BLaER1 (cell line): Measurements from ENCODE around the gene SORCS2.

Experiments
- H3K27ac ChIP-seq: shearing (Covaris generic); formaldehyde crosslinking; 2 replicates; pipeline ENCODE4 v1.8.1; 2022
- H3K27me3 ChIP-seq: shearing (Covaris generic); formaldehyde crosslinking; 2 replicates; pipeline ENCODE4 v1.8.1; 2022
- H3K36me3 ChIP-seq: shearing (Covaris generic); formaldehyde crosslinking; 2 replicates; pipeline ENCODE4 v1.8.1; 2022
- H3K4me1 ChIP-seq: shearing (Covaris generic); formaldehyde crosslinking; 2 replicates; pipeline ENCODE4 v1.8.1; 2022
- H3K4me2 ChIP-seq: shearing (Covaris generic); formaldehyde crosslinking; 2 replicates; pipeline ENCODE4 v1.8.1; 2022
- H3K4me3 ChIP-seq: shearing (Covaris generic); formaldehyde crosslinking; 2 replicates; pipeline ENCODE4 v1.8.1; 2022
- H3K9ac ChIP-seq: shearing (Covaris generic); formaldehyde crosslinking; 2 replicates; pipeline ENCODE4 v1.8.1; 2022
- H3K9me3 ChIP-seq: shearing (Covaris generic); formaldehyde crosslinking; 2 replicates; pipeline ENCODE4 v1.8.1; 2022
- H4K20me1 ChIP-seq: shearing (Covaris generic); formaldehyde crosslinking; 2 replicates; pipeline ENCODE4 v1.8.1; 2022
- Cebpa-rat ChIP-seq: shearing (Covaris generic); IDR thresholded peaks from 2 replicates; pipeline ENCODE4 v1.8.1; 2022

The SORCS2 gene

DNA sequence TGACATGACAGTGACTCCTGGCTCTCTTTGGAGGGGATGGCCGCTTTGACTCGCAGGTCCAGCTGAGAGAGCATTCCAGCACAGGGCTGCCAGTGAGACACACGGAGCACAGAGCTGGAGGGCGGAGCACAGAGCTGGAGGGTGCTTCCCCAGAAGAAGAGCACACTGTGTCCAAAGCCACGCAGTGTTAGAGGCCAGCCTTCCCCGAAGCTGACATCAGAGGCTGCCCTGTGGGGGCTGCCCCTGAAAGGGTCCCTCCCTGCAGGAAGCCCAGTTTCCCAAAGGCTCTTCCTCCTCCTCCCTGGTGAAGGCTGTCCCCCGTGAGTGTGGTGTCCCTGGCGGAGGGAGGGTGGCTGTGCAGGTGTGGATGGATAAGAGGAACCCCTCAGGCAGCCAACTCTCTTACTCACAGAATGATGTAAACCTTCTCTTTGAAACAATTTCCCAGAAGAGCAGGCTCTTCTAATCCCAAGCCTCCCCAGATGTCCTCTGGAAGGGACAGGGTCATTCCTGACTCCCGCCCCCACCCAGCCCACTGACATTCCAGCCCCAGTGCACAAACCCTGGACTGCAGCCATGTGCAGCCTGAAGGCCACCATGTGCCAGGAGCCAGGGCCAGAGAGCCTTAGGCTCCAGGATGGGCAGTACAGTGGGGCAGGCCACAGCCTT lies 189.0 kb downstream of the SORCS2 start:
- H3K36me3 ChIP-seq = 0 out of 2 replicates have a peak, but pooled peaks cover 5% of the 10 kb centered on the region
- peak overlapping the region; percentile 98 for H3K4me2 ChIP-seq
- TF ChIP-seq Cebpa-rat = no peak
- peaks cover 7% of the 10 kb centered on the region for H3K9me3 ChIP-seq
- H4K20me1 ChIP-seq = no peaks in the 10 kb centered on the region
- H3K9ac ChIP-seq = peak overlapping the region; percentile 60
- peak overlapping the region; percentile 90 for H3K27ac ChIP-seq
- no peaks in the 10 kb centered on the region for H3K27me3 ChIP-seq
- H3K4me1 ChIP-seq = peaks cover 97% of the 10 kb centered on the region
- H3K4me3 ChIP-seq = peak overlapping the region; percentile 61; the same call in 1 of the 2 replicates

GRCh38 chr4:7381890-7382633 lies 189.7 kb downstream of the SORCS2 start:
- Histone ChIP-seq H4K20me1 (no peaks in the 10 kb centered on the region), H3K4me2 (peak overlapping the region; percentile 98), H3K4me3 (no peak overlapping the region), H3K27me3 (no peaks in the 10 kb centered on the region), H3K36me3 (0 out of 2 replicates have a peak, but pooled peaks cover 5% of the 10 kb centered on the region), H3K9ac (peak overlapping the region; percentile 60), H3K4me1 (peaks cover 89% of the 10 kb centered on the region), H3K27ac (peak overlapping the region; percentile 90), H3K9me3 (peaks cover 7% of the 10 kb centered on the region)
- no peak for TF ChIP-seq Cebpa-rat

DNA sequence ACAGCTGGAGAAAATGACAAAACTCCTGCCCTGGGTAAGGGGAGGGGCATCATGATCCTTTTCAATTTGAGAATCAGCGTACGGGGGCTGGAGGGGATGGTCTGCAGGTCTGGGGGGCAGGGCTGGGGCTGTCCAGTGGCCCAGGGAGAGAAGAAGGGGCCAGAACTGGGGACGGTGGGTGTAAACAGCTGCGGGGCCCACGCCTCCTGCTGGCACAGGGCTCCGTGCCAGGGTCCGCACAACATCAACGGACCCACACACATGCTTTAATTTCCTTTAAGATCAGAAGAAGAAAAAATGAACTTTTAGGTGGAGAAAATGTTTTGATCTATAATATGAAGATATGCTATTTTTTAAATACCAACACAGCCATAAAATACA lies 190.3 kb downstream of the SORCS2 start:
- Histone ChIP-seq H3K9ac (peak overlapping the region; percentile 60), H3K4me2 (peak overlapping the region; percentile 98), H3K27me3 (no peaks in the 10 kb centered on the region), H3K9me3 (peaks cover 7% of the 10 kb centered on the region), H3K4me3 (no peak overlapping the region), H3K36me3 (0 out of 2 replicates have a peak, but pooled peaks cover 5% of the 10 kb centered on the region), H3K4me1 (peaks cover 84% of the 10 kb centered on the region), H3K27ac (peak overlapping the region; percentile 90), H4K20me1 (no peaks in the 10 kb centered on the region)
- TF ChIP-seq Cebpa-rat = no peak

- H3K27me3 ChIP-seq = no peaks in the 10 kb centered on the region
- H3K9me3 ChIP-seq = peaks cover 4% of the 10 kb centered on the region
- peak overlapping the region; percentile 98 for H3K4me2 ChIP-seq
- no peaks in the 10 kb centered on the region for H4K20me1 ChIP-seq
- H3K4me3 ChIP-seq = no peak overlapping the region
- 0 out of 2 replicates have a peak overlapping the region, but pooled peaks have one; percentile 32 for H3K9ac ChIP-seq
- TF ChIP-seq Cebpa-rat = no peak
- peak overlapping the region; percentile 90 for H3K27ac ChIP-seq
- 0 out of 2 replicates have a peak, but pooled peaks cover 5% of the 10 kb centered on the region for H3K36me3 ChIP-seq
- peaks cover 84% of the 10 kb centered on the region for H3K4me1 ChIP-seq
Observed at GRCh38 chr4:7383266-7383665, 190.9 kb downstream of the SORCS2 start.

DNA sequence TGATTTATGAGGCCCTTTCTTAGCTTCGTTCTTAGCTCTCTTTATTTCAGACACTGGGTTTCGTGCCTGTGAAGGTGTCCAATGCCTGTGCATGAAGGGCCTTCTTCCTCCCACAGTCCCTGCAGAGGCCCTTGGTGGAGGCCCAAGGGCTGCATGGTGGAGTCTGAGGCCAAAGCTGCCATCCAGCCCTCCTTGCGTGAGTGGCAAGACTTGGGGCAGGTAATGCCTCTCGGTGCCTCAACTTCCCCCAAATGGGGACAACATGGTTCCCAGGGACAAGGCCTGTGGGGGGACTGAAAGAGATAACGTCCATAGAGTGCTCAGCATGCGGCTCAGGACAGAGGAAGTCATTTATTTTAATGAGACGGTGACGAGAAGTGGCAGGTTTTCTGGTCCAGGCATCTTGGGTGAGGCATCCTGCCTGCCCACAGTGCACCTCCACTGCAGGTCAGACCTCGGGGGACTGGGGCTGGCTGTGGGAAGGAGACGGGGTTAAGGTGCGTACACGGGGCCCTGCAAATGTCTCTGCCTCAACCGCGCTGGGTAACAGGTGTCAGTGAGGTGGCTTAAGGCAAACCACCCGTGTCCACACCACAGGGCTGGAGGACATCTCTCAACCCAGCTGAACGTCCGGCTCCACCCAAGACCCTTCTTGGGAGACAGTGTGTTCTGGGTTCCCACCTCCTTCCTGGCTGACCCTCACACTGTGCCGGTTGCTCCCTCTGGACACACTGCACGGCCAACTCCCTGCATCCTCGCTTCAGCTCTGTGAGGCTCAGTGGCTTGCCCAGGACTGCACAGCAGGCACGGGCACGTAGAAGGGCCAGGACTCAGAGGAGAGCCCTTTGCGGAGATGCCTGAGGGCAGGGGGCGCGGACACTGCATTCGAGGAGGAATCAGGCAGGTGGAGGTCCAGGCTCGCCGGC lies 191.9 kb downstream of the SORCS2 start:
- Histone ChIP-seq H4K20me1 (peaks cover under 1% of the 10 kb centered on the region; the same call in 1 of the 2 replicates), H3K9ac (peak overlapping the region; percentile 64; the same call in 1 of the 2 replicates), H3K27ac (peak overlapping the region; percentile 78), H3K4me1 (peaks cover 84% of the 10 kb centered on the region), H3K4me2 (peak overlapping the region; percentile 98), H3K36me3 (no peaks in the 10 kb centered on the region), H3K4me3 (no peak overlapping the region), H3K9me3 (no peaks in the 10 kb centered on the region), H3K27me3 (no peaks in the 10 kb centered on the region)
- TF ChIP-seq Cebpa-rat = no peak

DNA sequence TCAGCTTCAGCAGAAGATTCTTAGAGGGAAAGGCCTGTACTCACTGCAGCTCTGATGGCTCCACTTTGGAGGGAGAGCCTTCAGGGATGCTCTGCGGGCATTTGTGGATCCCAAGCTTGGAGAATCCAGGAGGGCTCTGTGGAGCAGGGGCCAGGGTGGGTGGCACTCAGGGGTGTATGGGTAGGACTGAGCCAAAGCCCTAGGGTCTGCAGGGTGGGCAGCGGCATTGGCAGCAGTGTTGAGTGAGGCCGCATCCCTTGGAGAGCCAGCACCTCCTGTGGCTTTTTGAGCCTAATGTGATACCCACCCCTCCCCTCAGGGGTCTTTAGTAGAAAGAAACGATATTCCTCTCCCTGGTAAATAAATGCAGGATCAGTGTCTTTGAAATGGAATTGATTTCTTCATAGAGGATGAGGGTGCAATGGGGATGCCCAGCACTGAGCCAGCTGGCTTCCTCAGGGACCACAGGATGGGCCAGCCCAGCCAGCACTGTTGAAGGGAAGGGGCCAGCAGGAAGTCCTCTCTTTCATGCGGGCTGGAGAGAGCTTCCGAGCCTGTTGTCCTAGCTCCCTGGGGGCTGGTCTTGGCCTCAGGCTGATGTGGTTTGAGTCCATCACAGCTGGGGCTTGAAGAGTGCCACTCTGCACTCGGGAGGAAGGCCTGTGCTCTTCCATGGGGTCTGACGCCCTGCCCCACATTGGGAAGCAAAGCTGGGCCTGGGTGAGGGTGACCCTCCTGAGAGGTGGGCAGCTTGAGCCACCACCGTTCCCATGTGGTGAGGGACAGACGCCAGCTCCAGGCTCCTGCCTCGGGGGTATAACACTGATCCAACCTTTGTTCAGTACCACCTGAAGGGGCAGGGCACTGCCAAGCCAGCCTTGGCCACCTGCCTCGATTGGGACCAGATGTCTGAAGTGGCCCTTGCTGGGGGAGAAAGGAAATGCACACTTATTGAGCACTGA lies 192.9 kb downstream of the SORCS2 start:
- Histone ChIP-seq H3K36me3 (no peaks in the 10 kb centered on the region), H3K27me3 (no peaks in the 10 kb centered on the region), H4K20me1 (peaks cover 10% of the 10 kb centered on the region; the same call in 1 of the 2 replicates), H3K27ac (peak overlapping the region; percentile 78), H3K4me3 (no peak overlapping the region), H3K4me2 (peak overlapping the region; percentile 98), H3K4me1 (peaks cover 84% of the 10 kb centered on the region), H3K9me3 (no peaks in the 10 kb centered on the region), H3K9ac (peak overlapping the region; percentile 64)
- no peak for TF ChIP-seq Cebpa-rat

DNA sequence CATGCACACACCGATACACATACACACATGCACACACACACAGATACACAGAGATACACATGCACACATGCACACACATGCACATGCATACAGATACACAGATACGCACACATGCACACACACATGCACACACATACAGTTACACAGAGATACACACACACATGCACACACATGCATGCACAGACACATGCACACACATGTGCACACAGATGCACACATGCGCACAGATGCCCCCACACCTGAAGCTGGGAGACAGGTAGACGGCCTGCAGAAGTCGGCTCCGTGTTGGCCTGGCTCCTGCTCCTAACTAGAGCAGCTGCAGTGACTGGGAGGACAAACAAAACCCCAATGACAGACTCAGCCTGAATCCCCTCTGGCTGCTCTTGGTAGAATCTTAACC lies 195.6 kb downstream of the SORCS2 start:
- H3K4me2 ChIP-seq = peak overlapping the region; percentile 40
- TF ChIP-seq Cebpa-rat = no peak
- no peaks in the 10 kb centered on the region for H3K36me3 ChIP-seq
- no peaks in the 10 kb centered on the region for H3K27me3 ChIP-seq
- H4K20me1 ChIP-seq = peaks cover 29% of the 10 kb centered on the region; the same call in 1 of the 2 replicates
- no peak overlapping the region for H3K9ac ChIP-seq
- peaks cover 84% of the 10 kb centered on the region for H3K4me1 ChIP-seq
- H3K27ac ChIP-seq = no peak overlapping the region
- H3K9me3 ChIP-seq = no peaks in the 10 kb centered on the region
- H3K4me3 ChIP-seq = no peak overlapping the region

GRCh38 chr4:7388627-7389026 lies 196.3 kb downstream of the SORCS2 start:
- no peak overlapping the region for H3K4me3 ChIP-seq
- H3K27me3 ChIP-seq = no peaks in the 10 kb centered on the region
- no peaks in the 10 kb centered on the region for H3K9me3 ChIP-seq
- H4K20me1 ChIP-seq = peaks cover 32% of the 10 kb centered on the region; the same call in 1 of the 2 replicates
- peak overlapping the region; percentile 40 for H3K4me2 ChIP-seq
- H3K9ac ChIP-seq = no peak overlapping the region
- no peak for TF ChIP-seq Cebpa-rat
- no peak overlapping the region for H3K27ac ChIP-seq
- no peaks in the 10 kb centered on the region for H3K36me3 ChIP-seq
- peaks cover 84% of the 10 kb centered on the region for H3K4me1 ChIP-seq
